Measurements from ENCODE around the gene GIMAP2.

GIMAP2 gene

DNA sequence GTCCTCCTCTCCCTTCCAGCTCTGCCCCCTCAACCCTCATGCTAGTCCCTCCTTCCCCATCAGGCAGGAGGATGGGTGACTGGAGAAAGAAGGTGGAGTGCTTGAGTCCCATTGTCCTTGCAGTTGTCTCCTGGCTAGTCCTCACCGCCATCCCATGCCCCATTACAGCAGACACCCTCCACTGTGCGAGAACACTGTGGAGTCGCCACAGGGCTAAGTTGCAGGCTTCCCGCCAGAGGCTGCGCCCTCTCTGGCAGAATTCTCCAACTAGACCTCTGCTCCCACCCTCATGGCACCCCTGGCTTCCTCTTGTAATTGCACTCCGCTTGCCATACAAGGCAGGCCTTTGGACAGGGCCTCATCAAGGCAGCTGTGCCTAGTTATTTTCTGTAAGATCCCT lies 3.1 kb downstream of the GIMAP2 start:
- no CpG with 5 or more reads among the region's 6 CpGs for WGBS (ENCODE audit: extremely low coverage, insufficient coverage, insufficient read length)
- no peak overlapping the region for H2AFZ ChIP-seq (ENCODE audit: insufficient read depth, low read length, poor library complexity)
- H3K23ac ChIP-seq (ENCODE audit: low read length), result no peak overlapping the region
- no peak overlapping the region for H3K27ac ChIP-seq (ENCODE audit: low read depth, low read length)
- no peaks in the 10 kb centered on the region for H3K79me2 ChIP-seq (ENCODE audit: control insufficient read depth, insufficient read depth, low read length, poor library complexity)
- no peak overlapping the region for H4K8ac ChIP-seq (ENCODE audit: low read depth, low read length)
- H2BK120ac ChIP-seq (ENCODE audit: insufficient read depth, low read length, poor library complexity), result no peak overlapping the region
- no peak overlapping the region for H3K18ac ChIP-seq (ENCODE audit: low read length)
- H3K9ac ChIP-seq (ENCODE audit: low read length), result no peak overlapping the region
- H4K91ac ChIP-seq (ENCODE audit: low read depth, low read length), result no peak overlapping the region
- H2BK5ac ChIP-seq (ENCODE audit: low read depth, low read length, poor library complexity), result no peak overlapping the region
- no peaks in the 10 kb centered on the region for H3K79me1 ChIP-seq (ENCODE audit: low read length)
- no peak overlapping the region for H3K4me3 ChIP-seq (ENCODE audit: low read depth, low read length)
- H2BK12ac ChIP-seq (ENCODE audit: low read length), result no peak overlapping the region
- H3K14ac ChIP-seq (ENCODE audit: low read length), result no peak overlapping the region
- no peak overlapping the region for H4K12ac ChIP-seq (ENCODE audit: low read depth, low read length)
- no peak overlapping the region for H3K4me2 ChIP-seq (ENCODE audit: low read length)
- DNase-seq, result no peak
- H3K4me1 ChIP-seq (ENCODE audit: control insufficient read depth in 1 of 2, insufficient read depth in 2 of 2, low read length in 2 of 2), result no peaks in the 10 kb centered on the region
- peaks cover 6% of the 10 kb centered on the region for H3K9me3 ChIP-seq (ENCODE audit: insufficient read depth, low read depth, low read length)
- no peak overlapping the region for H3K4ac ChIP-seq (ENCODE audit: low read depth, low read length)
- H2AK5ac ChIP-seq (ENCODE audit: low read length), result no peak overlapping the region
- no peaks in the 10 kb centered on the region for H3K36me3 ChIP-seq (ENCODE audit: control insufficient read depth in 1 of 2, insufficient read depth in 2 of 2, low read length in 2 of 2)
- no peaks in the 10 kb centered on the region for H3K27me3 ChIP-seq (ENCODE audit: insufficient read depth, low read length)

DNA sequence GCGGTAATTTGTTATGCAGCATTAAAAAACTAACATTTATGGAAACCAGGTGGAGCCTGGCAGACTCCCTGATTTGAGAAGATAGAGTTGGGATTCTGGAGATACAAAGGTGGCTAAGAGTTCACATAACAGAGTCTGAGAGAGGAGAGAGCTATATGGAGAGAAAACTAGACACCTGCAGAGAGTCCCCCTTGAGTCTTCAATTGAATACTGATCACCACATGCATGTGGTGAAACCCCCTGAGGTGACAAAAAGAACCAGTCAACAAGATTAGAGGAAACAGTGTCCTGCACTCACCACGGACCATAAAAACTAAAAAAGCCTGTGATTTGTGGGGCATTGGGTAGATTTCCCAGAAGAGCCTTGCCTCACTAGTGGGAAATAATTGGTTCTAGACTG lies 10.1 kb downstream of the GIMAP2 start:
- H3K4me2 ChIP-seq (ENCODE audit: low read length), result no peak overlapping the region
- H3K79me2 ChIP-seq (ENCODE audit: control insufficient read depth, insufficient read depth, low read length, poor library complexity), result no peaks in the 10 kb centered on the region
- H3K4ac ChIP-seq (ENCODE audit: low read depth, low read length), result no peak overlapping the region
- no peak for DNase-seq
- no peak overlapping the region for H2BK5ac ChIP-seq (ENCODE audit: low read depth, low read length, poor library complexity)
- no peak overlapping the region for H3K23ac ChIP-seq (ENCODE audit: low read length)
- no peak overlapping the region for H2BK12ac ChIP-seq (ENCODE audit: low read length)
- no peak overlapping the region for H4K12ac ChIP-seq (ENCODE audit: low read depth, low read length)
- H3K9ac ChIP-seq (ENCODE audit: low read length), result no peak overlapping the region
- H3K36me3 ChIP-seq (ENCODE audit: control insufficient read depth in 1 of 2, insufficient read depth in 2 of 2, low read length in 2 of 2), result no peaks in the 10 kb centered on the region
- no peak overlapping the region for H3K14ac ChIP-seq (ENCODE audit: low read length)
- H3K9me3 ChIP-seq (ENCODE audit: insufficient read depth, low read depth, low read length), result peaks cover 2% of the 10 kb centered on the region
- no CpG with 5 or more reads among the region's 2 CpGs for WGBS (ENCODE audit: extremely low coverage, insufficient coverage, insufficient read length)
- H3K27me3 ChIP-seq (ENCODE audit: insufficient read depth, low read length), result no peaks in the 10 kb centered on the region
- H4K8ac ChIP-seq (ENCODE audit: low read depth, low read length), result no peak overlapping the region
- H4K91ac ChIP-seq (ENCODE audit: low read depth, low read length), result no peak overlapping the region
- no peak overlapping the region for H3K4me3 ChIP-seq (ENCODE audit: low read depth, low read length)
- H2BK120ac ChIP-seq (ENCODE audit: insufficient read depth, low read length, poor library complexity), result no peak overlapping the region
- no peak overlapping the region for H3K27ac ChIP-seq (ENCODE audit: low read depth, low read length)
- no peak overlapping the region for H2AFZ ChIP-seq (ENCODE audit: insufficient read depth, low read length, poor library complexity)
- H3K79me1 ChIP-seq (ENCODE audit: low read length), result no peaks in the 10 kb centered on the region
- no peaks in the 10 kb centered on the region for H3K4me1 ChIP-seq (ENCODE audit: control insufficient read depth in 1 of 2, insufficient read depth in 2 of 2, low read length in 2 of 2)
- no peak overlapping the region for H3K18ac ChIP-seq (ENCODE audit: low read length)
- H2AK5ac ChIP-seq (ENCODE audit: low read length), result no peak overlapping the region

DNA sequence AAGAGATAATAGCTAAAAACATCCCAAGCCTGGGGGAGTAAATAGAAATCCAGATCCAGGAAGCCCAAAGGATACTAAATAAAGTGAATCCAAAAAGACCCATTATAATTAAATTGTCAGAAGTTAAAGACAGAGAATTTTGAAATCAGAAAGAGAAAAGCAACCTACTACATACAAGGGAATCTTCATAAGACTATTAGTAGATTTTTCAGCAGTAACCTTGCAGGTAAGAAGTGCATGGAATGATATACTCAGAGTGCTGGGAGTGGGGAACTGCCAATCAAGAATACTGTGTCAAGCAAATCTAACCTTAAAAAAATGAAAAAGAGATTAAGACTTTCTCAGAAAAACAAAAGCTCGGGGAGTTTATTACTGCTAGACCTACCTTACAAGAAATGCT lies 17.7 kb downstream of the GIMAP2 start:
- no peak overlapping the region for H4K91ac ChIP-seq (ENCODE audit: low read depth, low read length)
- H3K4ac ChIP-seq (ENCODE audit: low read depth, low read length), result no peak overlapping the region
- H3K27ac ChIP-seq (ENCODE audit: low read depth, low read length), result no peak overlapping the region
- no peak overlapping the region for H3K18ac ChIP-seq (ENCODE audit: low read length)
- no peaks in the 10 kb centered on the region for H3K4me1 ChIP-seq (ENCODE audit: control insufficient read depth in 1 of 2, insufficient read depth in 2 of 2, low read length in 2 of 2)
- no peaks in the 10 kb centered on the region for H3K9me3 ChIP-seq (ENCODE audit: insufficient read depth, low read depth, low read length)
- H3K36me3 ChIP-seq (ENCODE audit: control insufficient read depth in 1 of 2, insufficient read depth in 2 of 2, low read length in 2 of 2), result no peaks in the 10 kb centered on the region
- no peaks in the 10 kb centered on the region for H3K79me2 ChIP-seq (ENCODE audit: control insufficient read depth, insufficient read depth, low read length, poor library complexity)
- H4K8ac ChIP-seq (ENCODE audit: low read depth, low read length), result no peak overlapping the region
- no peak overlapping the region for H2BK120ac ChIP-seq (ENCODE audit: insufficient read depth, low read length, poor library complexity)
- no CpG with 5 or more reads among the region's 1 CpG for WGBS (ENCODE audit: extremely low coverage, insufficient coverage, insufficient read length)
- H3K4me2 ChIP-seq (ENCODE audit: low read length), result no peak overlapping the region
- no peak overlapping the region for H3K4me3 ChIP-seq (ENCODE audit: low read depth, low read length)
- no peak overlapping the region for H3K23ac ChIP-seq (ENCODE audit: low read length)
- H3K27me3 ChIP-seq (ENCODE audit: insufficient read depth, low read length), result no peaks in the 10 kb centered on the region
- no peak overlapping the region for H4K12ac ChIP-seq (ENCODE audit: low read depth, low read length)
- no peak overlapping the region for H3K14ac ChIP-seq (ENCODE audit: low read length)
- DNase-seq, result no peak
- no peak overlapping the region for H2AK5ac ChIP-seq (ENCODE audit: low read length)
- H3K79me1 ChIP-seq (ENCODE audit: low read length), result no peaks in the 10 kb centered on the region
- H2BK12ac ChIP-seq (ENCODE audit: low read length), result no peak overlapping the region
- no peak overlapping the region for H2BK5ac ChIP-seq (ENCODE audit: low read depth, low read length, poor library complexity)
- H3K9ac ChIP-seq (ENCODE audit: low read length), result no peak overlapping the region
- H2AFZ ChIP-seq (ENCODE audit: insufficient read depth, low read length, poor library complexity), result no peak overlapping the region

DNA sequence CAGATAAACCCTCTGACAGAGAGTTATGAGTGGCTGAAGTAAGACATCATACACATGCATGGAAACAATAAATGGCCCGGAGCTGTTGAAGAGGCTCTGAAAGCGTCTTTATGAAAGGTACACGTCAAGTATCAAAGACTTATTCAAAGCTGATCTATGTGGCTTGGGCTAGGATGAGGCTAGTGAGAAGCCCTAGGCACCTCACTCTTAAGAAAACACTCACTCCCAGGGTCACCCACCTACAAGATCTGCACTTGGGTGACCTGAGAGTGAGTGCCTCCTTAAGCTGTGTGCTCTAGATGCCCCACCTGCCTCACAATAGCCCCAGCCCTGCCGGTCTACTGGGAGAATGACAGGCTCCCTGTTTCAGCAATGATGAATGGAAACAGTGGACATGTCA lies 29.8 kb downstream of the GIMAP2 start:
- Histone ChIP-seq H3K27me3 (ENCODE audit: insufficient read depth, low read length) (peaks cover 3% of the 10 kb centered on the region), H3K9ac (ENCODE audit: low read length) (no peak overlapping the region), H2BK12ac (ENCODE audit: low read length) (no peak overlapping the region), H3K18ac (ENCODE audit: low read length) (no peak overlapping the region), H3K4me3 (ENCODE audit: low read depth, low read length) (no peak overlapping the region), H3K4ac (ENCODE audit: low read depth, low read length) (no peak overlapping the region), H2AK5ac (ENCODE audit: low read length) (no peak overlapping the region), H4K8ac (ENCODE audit: low read depth, low read length) (no peak overlapping the region), H2BK120ac (ENCODE audit: insufficient read depth, low read length, poor library complexity) (no peak overlapping the region), H3K4me2 (ENCODE audit: low read length) (no peak overlapping the region), H3K27ac (ENCODE audit: low read depth, low read length) (no peak overlapping the region), H3K4me1 (ENCODE audit: control insufficient read depth in 1 of 2, insufficient read depth in 2 of 2, low read length in 2 of 2) (no peaks in the 10 kb centered on the region), H4K91ac (ENCODE audit: low read depth, low read length) (no peak overlapping the region), H3K23ac (ENCODE audit: low read length) (no peak overlapping the region), H2AFZ (ENCODE audit: insufficient read depth, low read length, poor library complexity) (no peak overlapping the region), H3K79me1 (ENCODE audit: low read length) (no peaks in the 10 kb centered on the region), H3K14ac (ENCODE audit: low read length) (no peak overlapping the region), H4K12ac (ENCODE audit: low read depth, low read length) (no peak overlapping the region), H2BK5ac (ENCODE audit: low read depth, low read length, poor library complexity) (no peak overlapping the region), H3K79me2 (ENCODE audit: control insufficient read depth, insufficient read depth, low read length, poor library complexity) (no peaks in the 10 kb centered on the region), H3K36me3 (ENCODE audit: control insufficient read depth in 1 of 2, insufficient read depth in 2 of 2, low read length in 2 of 2) (no peaks in the 10 kb centered on the region), H3K9me3 (ENCODE audit: insufficient read depth, low read depth, low read length) (peaks cover 2% of the 10 kb centered on the region)
- no CpG with 5 or more reads among the region's 4 CpGs for WGBS (ENCODE audit: extremely low coverage, insufficient coverage, insufficient read length)
- DNase-seq, result no peak
